Measurements from ENCODE around the gene TMEM147. TPM values are rescaled to one million over a fixed set of nuclear protein-coding genes. Genes with fewer than 3 reads are reported as not detected.

The TMEM147 gene
- total RNA-seq, 2 donors from 2014 or later: 93.3 to 106 TPM

- TF ChIP-seq, protein P1, sequence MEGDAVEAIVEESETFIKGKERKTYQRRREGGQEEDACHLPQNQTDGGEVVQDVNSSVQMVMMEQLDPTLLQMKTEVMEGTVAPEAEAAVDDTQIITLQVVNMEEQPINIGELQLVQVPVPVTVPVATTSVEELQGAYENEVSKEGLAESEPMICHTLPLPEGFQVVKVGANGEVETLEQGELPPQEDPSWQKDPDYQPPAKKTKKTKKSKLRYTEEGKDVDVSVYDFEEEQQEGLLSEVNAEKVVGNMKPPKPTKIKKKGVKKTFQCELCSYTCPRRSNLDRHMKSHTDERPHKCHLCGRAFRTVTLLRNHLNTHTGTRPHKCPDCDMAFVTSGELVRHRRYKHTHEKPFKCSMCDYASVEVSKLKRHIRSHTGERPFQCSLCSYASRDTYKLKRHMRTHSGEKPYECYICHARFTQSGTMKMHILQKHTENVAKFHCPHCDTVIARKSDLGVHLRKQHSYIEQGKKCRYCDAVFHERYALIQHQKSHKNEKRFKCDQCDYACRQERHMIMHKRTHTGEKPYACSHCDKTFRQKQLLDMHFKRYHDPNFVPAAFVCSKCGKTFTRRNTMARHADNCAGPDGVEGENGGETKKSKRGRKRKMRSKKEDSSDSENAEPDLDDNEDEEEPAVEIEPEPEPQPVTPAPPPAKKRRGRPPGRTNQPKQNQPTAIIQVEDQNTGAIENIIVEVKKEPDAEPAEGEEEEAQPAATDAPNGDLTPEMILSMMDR (IDR thresholded peaks at IDR 0.05): no peak
- Histone ChIP-seq H3K27ac (no peak overlapping the region), H3K36me3 (no peaks in the 10 kb centered on the region), H3K4me3 (peak overlapping the region in 1 of 2 donors; percentile 46), H3K9me3 (no peaks in the 10 kb centered on the region), H3K4me1 (peaks cover 0 to 16% of the 10 kb centered on the region in 2 donors), H3K27me3 (peaks cover 0 to 3% of the 10 kb centered on the region in 2 donors)
- DNase-seq (ENCODE audit: low spot score): no peak
These were observed 36.3 kb upstream of the TMEM147 start for GRCh38 chr19:35509018-35509652.

GRCh38 chr19:35509861-35510625 lies 35.4 kb upstream of the TMEM147 start:
- peaks cover 0 to 3% of the 10 kb centered on the region in 2 donors for H3K27me3 ChIP-seq
- no peaks in the 10 kb centered on the region for H3K9me3 ChIP-seq
- no peaks in the 10 kb centered on the region for H3K36me3 ChIP-seq
- TF ChIP-seq, protein P1 (IDR thresholded peaks at IDR 0.05): peak; percentile 77 to 96
- H3K27ac ChIP-seq: peak overlapping the region; percentile 11 to 26
- DNase-seq (ENCODE audit: low spot score): peak; percentile 73
- H3K4me3 ChIP-seq: peak overlapping the region; percentile 38 to 46
- H3K4me1 ChIP-seq: peaks cover 0 to 16% of the 10 kb centered on the region in 2 donors

- H3K4me1 ChIP-seq: peaks cover 0 to 16% of the 10 kb centered on the region in 2 donors
- H3K9me3 ChIP-seq: no peaks in the 10 kb centered on the region
- H3K4me3 ChIP-seq: no peak overlapping the region
- H3K27ac ChIP-seq: no peak overlapping the region
- TF ChIP-seq, protein P1 (IDR thresholded peaks at IDR 0.05): peak in 1 of 2 donors; percentile 9
- H3K27me3 ChIP-seq: peaks cover 0 to 3% of the 10 kb centered on the region in 2 donors
- DNase-seq (ENCODE audit: low spot score): no peak
- no peaks in the 10 kb centered on the region for H3K36me3 ChIP-seq
These were observed 34.8 kb upstream of the TMEM147 start for GRCh38 chr19:35510626-35510964.

DNA sequence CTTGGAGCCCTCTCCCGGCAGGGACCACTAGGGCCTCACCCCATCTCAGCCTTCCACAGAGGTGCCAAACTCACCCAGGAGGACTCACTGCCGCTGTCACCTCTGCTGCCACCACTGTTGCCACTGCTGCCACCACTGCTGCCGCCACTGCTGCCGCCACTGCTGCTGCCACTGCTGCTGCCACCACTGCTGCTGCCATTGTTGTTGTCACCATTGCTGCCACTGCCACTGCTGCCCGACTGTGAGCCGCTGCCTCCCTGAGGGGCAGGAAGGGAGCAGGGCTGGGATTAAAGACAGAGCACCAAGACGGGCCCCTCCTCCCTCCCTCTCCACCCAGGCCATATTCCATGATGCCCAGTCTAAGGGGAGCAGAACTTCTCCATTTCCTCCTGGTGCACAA lies 34.1 kb upstream of the TMEM147 start:
- H3K4me1 ChIP-seq: peaks cover 0 to 16% of the 10 kb centered on the region in 2 donors
- H3K27ac ChIP-seq: no peak overlapping the region
- TF ChIP-seq, protein P1 (IDR thresholded peaks at IDR 0.05): no peak
- no peaks in the 10 kb centered on the region for H3K9me3 ChIP-seq
- H3K36me3 ChIP-seq: no peaks in the 10 kb centered on the region
- H3K27me3 ChIP-seq: peaks cover 0 to 3% of the 10 kb centered on the region in 2 donors
- DNase-seq (ENCODE audit: low spot score): no peak
- H3K4me3 ChIP-seq: no peak overlapping the region

DNA sequence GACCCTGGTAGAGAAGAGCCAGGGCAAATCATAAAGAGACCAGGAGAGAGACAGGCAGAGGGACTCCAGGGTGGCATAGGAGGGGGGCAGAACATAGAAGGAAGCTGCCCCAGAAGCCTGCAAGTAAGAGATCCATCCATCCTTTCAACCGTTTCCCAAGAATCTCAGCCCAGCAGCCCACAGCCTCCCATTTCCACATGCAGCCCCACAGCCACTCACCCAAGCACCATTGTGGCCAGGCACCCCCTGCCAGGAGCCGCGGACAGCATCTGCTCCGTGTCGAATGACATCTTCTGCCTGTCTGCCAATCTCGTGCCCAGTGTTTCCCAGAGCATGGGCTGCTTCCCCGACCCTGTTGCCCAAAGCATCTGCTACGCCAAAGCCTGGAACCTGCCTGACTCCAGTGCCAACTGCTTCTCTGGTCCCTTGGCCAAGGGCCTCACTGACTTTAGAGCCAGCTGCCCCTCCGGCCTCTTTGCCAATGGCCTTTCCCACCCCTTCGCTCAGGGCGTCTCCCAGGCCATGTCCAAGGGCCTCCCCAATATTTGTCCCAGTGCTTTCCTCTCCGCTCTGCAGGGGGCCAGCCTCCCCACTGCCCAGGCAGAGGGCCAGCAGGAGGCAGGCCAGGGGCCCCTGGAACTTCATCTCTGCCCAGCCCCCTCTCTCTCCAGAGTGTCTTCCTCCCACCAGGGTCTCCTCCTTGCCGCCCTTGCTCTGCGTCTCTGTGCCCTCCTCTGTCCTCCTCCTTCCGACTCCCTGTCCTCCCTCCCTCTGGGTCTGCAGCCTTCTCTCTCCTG lies 32.4 kb upstream of the TMEM147 start:
- Histone ChIP-seq H3K27me3 (peaks cover 0 to 3% of the 10 kb centered on the region in 2 donors), H3K27ac (no peak overlapping the region), H3K4me1 (peaks cover 0 to 16% of the 10 kb centered on the region in 2 donors), H3K4me3 (no peak overlapping the region), H3K9me3 (no peaks in the 10 kb centered on the region), H3K36me3 (no peaks in the 10 kb centered on the region)
- no peak for DNase-seq (ENCODE audit: low spot score)
- TF ChIP-seq, protein P1 (IDR thresholded peaks at IDR 0.05): no peak

Data from right atrium auricular region (tissue), 2 donors.